Vagina (tissue), 2 donors: Measurements from ENCODE around the gene ZSWIM4. TPM values are rescaled to one million over a fixed set of nuclear protein-coding genes. Genes with fewer than 3 reads are reported as not detected.

Source experiments
- DNase-seq, 2 donors: peaks; one replicate each; pipeline ENCODE4 v3.0.0-alpha.2; 2017; ENCODE audit errors: extremely low spot score in 2 of 2
- H3K27ac ChIP-seq: fragments of 200-600 bp; sonication (generic); one replicate; pipeline ENCODE4 v1.5.1; 2019
- H3K27me3 ChIP-seq: fragments of 200-600 bp; sonication (generic); one replicate; pipeline ENCODE4 v1.5.1; 2019
- H3K36me3 ChIP-seq, 2 donors: fragments of 200-600 bp; sonication (generic); one replicate each; pipeline ENCODE4 v1.5.1; 2017 to 2019
- H3K4me1 ChIP-seq: fragments of 200-600 bp; sonication (generic); one replicate; pipeline ENCODE4 v1.5.1; 2019
- H3K4me3 ChIP-seq, 2 donors: fragments of 200-600 bp; sonication (generic); 1 replicate in 1 of 2; 2 replicates in 1 of 2; pipeline ENCODE4 v1.5.1; 2016 to 2019
- H3K9me3 ChIP-seq: fragments of 200-600 bp; sonication (generic); one replicate; pipeline ENCODE4 v1.5.1; 2019
- POLR2A ChIP-seq, 2 donors: fragments of 450-650 bp; IDR thresholded peaks; one replicate each; pipeline ENCODE4 v1.6.1; 2017; ENCODE audit warnings: antibody characterized with exemption in 2 of 2, mild to moderate bottlenecking in 2 of 2, moderate library complexity in 2 of 2
- POLR2AphosphoS5 ChIP-seq, 2 donors: sonication (generic); formaldehyde crosslinking; IDR thresholded peaks; one replicate each; pipeline ENCODE4 v1.9.0; 2017; ENCODE audit warnings: antibody characterized with exemption in 2 of 2, mild to moderate bottlenecking in 2 of 2, low read depth in 1 of 2; ENCODE audit not compliant: insufficient read depth in 1 of 2
- intact Hi-C: fragments of 100-400 bp; cut with DNase I; formaldehyde crosslinking; loops from one replicate; pipeline ENCODE4 v1.15.1; 2023
- total RNA-seq: library from RNA; depleted of rRNA; stranded (reverse); fragments of >200 nt; gene quantifications from one replicate; pipeline ENCODE4 v1.2.3, GENCODE V29; 2016
- TF ChIP-seq, protein P1 (sequence below), 3 experiments: fragments of 450-650 bp in 2 of 3; fragments of 200-600 bp in 1 of 3; sonication (generic) in 1 of 3; IDR thresholded peaks; one replicate each; pipeline ENCODE4 v1.5.1; 2017 to 2019; ENCODE audit warnings: antibody characterized with exemption in 3 of 3, mild to moderate bottlenecking in 2 of 3, moderate library complexity in 2 of 3

Gene ZSWIM4
- total RNA-seq, 1 donor from 2014 or later = 13.0 TPM

GRCh38 chr19:13835791-13836723 lies 40.8 kb downstream of the ZSWIM4 start:
- DNase-seq = peak in 1 of 2 donors; percentile 88
- H3K4me1 ChIP-seq = peaks cover 81% of the 10 kb centered on the region
- TF ChIP-seq, protein P1, sequence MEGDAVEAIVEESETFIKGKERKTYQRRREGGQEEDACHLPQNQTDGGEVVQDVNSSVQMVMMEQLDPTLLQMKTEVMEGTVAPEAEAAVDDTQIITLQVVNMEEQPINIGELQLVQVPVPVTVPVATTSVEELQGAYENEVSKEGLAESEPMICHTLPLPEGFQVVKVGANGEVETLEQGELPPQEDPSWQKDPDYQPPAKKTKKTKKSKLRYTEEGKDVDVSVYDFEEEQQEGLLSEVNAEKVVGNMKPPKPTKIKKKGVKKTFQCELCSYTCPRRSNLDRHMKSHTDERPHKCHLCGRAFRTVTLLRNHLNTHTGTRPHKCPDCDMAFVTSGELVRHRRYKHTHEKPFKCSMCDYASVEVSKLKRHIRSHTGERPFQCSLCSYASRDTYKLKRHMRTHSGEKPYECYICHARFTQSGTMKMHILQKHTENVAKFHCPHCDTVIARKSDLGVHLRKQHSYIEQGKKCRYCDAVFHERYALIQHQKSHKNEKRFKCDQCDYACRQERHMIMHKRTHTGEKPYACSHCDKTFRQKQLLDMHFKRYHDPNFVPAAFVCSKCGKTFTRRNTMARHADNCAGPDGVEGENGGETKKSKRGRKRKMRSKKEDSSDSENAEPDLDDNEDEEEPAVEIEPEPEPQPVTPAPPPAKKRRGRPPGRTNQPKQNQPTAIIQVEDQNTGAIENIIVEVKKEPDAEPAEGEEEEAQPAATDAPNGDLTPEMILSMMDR (IDR thresholded peaks at IDR 0.05) = no peak
- TF ChIP-seq POLR2A (IDR thresholded peaks at IDR 0.05) (no peak), POLR2AphosphoS5 (IDR thresholded peaks at IDR 0.05; ENCODE audit: insufficient read depth in 1 of 2, low read depth in 1 of 2) (no peak)
- no peaks in the 10 kb centered on the region for H3K9me3 ChIP-seq
- H3K36me3 ChIP-seq = peaks cover 0 to 10% of the 10 kb centered on the region in 2 donors
- intact Hi-C loops = no loop called here
- H3K27me3 ChIP-seq = no peaks in the 10 kb centered on the region
- peak overlapping the region; percentile 100 for H3K27ac ChIP-seq
- peak overlapping the region; percentile 4 to 7 for H3K4me3 ChIP-seq

- Histone ChIP-seq H3K4me3 (peak overlapping the region; percentile 98 to 100), H3K27me3 (no peaks in the 10 kb centered on the region), H3K27ac (peak overlapping the region; percentile 100), H3K9me3 (no peaks in the 10 kb centered on the region), H3K4me1 (peaks cover 88% of the 10 kb centered on the region), H3K36me3 (peaks cover 0 to 10% of the 10 kb centered on the region in 2 donors)
- intact Hi-C loops = no loop called here
- no peak for TF ChIP-seq POLR2A (IDR thresholded peaks at IDR 0.05)
- no peak for TF ChIP-seq POLR2AphosphoS5 (IDR thresholded peaks at IDR 0.05; ENCODE audit: insufficient read depth in 1 of 2, low read depth in 1 of 2)
- TF ChIP-seq, protein P1 (IDR thresholded peaks at IDR 0.05) = no peak
- no peak for DNase-seq
These were observed 43.3 kb downstream of the ZSWIM4 start for GRCh38 chr19:13838435-13839129.

DNA sequence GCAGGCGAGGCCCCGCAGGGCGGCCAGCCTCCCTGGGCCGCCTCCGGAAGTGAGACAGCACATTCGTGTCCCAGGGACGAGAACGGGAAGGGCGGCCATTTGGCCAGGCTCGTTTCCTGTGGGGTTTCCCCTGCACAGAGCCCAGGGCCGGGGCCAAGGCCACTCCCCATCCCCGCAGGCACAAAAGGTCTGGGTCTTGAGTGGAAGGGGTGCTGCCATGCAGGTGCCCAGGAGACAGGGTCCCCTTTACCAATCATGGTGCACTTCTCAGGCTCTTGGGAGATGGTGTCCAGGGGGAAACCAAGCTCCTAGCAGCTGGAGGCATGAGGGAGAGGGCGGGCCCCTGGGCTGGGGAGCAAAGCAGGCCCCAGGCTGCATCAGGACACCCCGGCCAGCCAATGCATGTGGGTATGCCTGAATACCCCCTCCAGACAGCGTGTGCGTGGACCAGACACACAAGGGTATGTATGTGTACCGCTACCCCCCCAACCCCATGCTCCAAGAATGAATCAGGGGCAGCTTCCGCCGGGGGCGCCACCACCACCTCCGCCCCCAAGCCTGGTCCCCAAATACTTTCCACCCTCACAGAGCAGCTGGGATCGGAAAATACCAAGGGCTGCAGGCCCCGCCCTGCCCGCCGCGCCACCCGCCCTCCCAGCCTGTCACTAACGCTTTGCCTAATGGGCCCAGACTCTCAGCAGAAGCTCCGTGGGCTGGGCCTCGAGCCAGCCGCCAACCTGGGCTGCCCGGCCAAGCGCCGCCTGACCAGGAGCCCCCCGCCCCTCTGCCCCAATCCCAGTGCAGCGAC lies 44.1 kb downstream of the ZSWIM4 start:
- peaks cover 88% of the 10 kb centered on the region for H3K4me1 ChIP-seq
- peak overlapping the region; percentile 100 for H3K27ac ChIP-seq
- TF ChIP-seq POLR2A (IDR thresholded peaks at IDR 0.05) (peak in 1 of 2 donors; percentile 40), POLR2AphosphoS5 (IDR thresholded peaks at IDR 0.05; ENCODE audit: insufficient read depth in 1 of 2, low read depth in 1 of 2) (peak; percentile 75 to 91)
- TF ChIP-seq, protein P1 (IDR thresholded peaks at IDR 0.05) = no peak
- H3K4me3 ChIP-seq = peak overlapping the region; percentile 98 to 100
- no peaks in the 10 kb centered on the region for H3K27me3 ChIP-seq
- intact Hi-C loops = no loop called here
- H3K9me3 ChIP-seq = no peaks in the 10 kb centered on the region
- peak in 1 of 2 donors; percentile 92 for DNase-seq
- peaks cover 0 to 10% of the 10 kb centered on the region in 2 donors for H3K36me3 ChIP-seq

GRCh38 chr19:13839938-13840304 lies 44.7 kb downstream of the ZSWIM4 start:
- peak overlapping the region; percentile 98 to 100 for H3K4me3 ChIP-seq
- TF ChIP-seq POLR2AphosphoS5 (IDR thresholded peaks at IDR 0.05; ENCODE audit: insufficient read depth in 1 of 2, low read depth in 1 of 2) = no peak
- TF ChIP-seq, protein P1 (IDR thresholded peaks at IDR 0.05) = no peak
- no peak for TF ChIP-seq POLR2A (IDR thresholded peaks at IDR 0.05)
- no peaks in the 10 kb centered on the region for H3K27me3 ChIP-seq
- no peak for DNase-seq
- no peaks in the 10 kb centered on the region for H3K9me3 ChIP-seq
- H3K4me1 ChIP-seq = peaks cover 88% of the 10 kb centered on the region
- intact Hi-C loops = loop anchor here (10.0 kb wide), 1 partner anchor 685 kb away; the partner anchor contains the start of genes IER2 and STX10
- H3K27ac ChIP-seq = peak overlapping the region; percentile 100
- H3K36me3 ChIP-seq = peaks cover 0 to 10% of the 10 kb centered on the region in 2 donors
